OCI-M2 (cell line): Measurements from ENCODE around the gene DIP2A.
"Not testable (repeated sequence)": the region's sequence is repeated elsewhere in the genome, so short reads cannot be mapped to it uniquely, and the experiment has no call there.

ENCODE experiments used
- DNase-seq: peaks from one replicate; lab custom pipeline; 2025; ENCODE audit not compliant: unreplicated experiment; lab: John Stamatoyannopoulos, UW

The DIP2A gene

DNA sequence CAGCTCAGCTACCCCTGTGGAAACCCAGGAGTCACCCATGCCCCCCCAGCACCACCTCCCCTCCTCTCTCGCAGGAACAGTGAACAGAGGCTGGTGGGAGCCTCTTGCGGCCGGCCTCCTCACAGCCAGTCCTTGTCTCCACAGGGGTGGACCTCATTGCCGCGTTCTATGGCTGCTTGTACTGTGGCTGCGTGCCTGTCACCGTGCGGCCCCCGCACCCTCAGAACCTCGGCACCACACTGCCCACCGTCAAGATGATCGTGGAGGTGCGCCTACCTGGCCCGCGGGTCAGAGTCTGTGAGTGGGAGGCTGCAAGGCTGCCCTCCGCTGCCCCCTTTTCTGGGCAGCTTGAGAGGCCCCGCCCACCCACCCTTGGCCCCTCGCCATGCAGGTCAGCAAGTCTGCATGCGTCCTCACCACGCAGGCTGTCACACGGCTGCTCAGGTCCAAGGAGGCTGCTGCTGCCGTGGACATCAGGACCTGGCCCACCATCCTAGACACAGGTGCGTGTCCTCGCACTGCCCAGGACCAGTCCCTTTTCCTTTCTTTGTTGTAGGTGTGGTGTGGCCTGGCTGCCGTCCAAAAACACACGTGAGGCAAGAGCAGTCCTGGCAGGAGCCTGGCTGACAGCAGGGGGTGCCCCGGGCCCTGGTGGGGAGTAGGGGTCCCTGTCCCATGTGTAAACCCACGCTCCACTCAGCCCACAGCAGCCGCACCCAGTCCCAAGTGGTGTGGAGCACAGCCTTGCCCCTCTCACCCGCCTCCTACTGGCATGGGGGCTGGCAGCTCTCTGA, 95.9 kb downstream of the DIP2A start:
- DNase-seq = no peak

DNA sequence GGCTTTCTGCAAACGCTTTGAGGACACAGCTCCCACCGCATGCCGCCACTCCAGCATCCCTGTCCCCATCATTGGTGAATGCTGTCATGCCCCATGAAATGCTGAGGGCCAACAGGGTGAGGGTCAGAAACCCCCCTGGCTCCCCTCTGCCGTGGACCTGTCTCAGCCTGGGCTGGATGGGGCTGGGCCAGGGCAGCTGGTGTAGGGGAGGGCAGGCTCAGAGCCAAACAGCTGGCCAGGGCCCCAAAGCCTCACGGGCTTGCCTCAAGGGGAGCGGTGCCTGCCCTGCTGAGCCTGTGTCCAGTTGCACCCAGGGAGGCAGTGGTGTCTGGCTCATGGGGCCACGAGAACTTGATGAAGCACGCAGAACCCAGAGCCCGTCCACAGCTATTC, 96.5 kb downstream of the DIP2A start:
- no peak for DNase-seq

DNA sequence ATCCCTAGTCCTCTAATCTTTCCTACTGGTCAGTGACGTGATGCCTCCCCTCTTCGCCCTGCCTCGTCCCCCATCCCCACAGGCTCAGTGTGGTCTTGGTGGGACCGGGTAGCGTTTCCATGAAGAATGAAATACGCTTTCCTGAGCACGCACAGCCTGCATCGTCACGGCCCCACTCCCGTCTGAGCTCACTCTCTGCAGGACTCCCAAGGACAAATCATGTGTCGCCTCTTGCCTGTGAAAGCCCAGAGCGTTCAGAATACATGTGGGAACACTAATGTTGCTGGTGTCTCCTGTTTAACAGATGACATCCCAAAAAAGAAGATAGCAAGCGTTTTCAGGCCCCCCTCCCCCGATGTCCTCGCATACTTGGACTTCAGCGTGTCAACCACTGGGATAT, 97.0 kb downstream of the DIP2A start:
- no peak for DNase-seq

- no peak for DNase-seq
Measured at GRCh38 chr21:46556802-46557201, 98.1 kb downstream of the DIP2A start.

DNA sequence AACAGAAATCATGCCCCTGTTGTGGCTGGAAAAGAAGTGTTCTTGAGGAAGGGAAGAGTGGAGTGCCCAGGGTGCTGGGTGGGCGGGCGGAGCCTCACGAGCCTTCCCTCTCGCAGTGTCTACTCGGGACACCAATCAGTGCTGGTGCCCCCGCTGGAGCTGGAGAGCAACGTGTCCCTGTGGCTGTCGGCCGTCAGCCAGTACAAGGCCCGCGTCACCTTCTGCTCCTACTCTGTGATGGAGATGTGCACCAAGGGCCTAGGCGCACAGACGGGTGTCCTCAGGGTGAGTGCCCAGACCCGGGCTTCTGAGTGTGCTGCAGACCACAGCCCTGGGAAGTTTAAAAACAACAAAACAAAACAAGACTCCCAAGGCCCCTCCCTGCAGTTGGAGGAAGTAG, 98.8 kb downstream of the DIP2A start:
- no peak for DNase-seq

DNA sequence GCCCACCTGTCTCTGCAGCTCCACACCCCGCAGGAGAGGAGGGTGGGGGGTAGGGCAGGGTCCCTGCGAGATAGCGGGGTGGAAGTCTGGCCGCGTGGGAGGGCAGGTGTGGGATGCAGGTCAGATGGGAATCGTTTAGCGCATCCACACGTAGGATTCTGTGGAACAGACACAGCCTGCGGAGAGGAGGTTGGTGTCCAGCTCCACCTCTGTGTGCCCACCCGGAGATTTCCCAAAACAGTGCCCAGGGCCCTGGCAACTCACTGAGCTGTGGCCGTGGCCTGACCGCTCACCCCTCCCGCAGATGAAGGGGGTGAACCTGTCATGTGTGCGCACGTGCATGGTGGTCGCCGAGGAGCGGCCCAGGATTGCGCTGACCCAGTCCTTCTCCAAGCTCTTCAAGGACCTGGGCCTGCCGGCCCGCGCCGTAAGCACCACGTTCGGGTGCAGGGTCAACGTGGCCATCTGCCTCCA, 99.3 kb downstream of the DIP2A start:
- no peak for DNase-seq

- no peak for DNase-seq
Measured at GRCh38 chr21:46559291-46559983, 100.7 kb downstream of the DIP2A start.

DNA sequence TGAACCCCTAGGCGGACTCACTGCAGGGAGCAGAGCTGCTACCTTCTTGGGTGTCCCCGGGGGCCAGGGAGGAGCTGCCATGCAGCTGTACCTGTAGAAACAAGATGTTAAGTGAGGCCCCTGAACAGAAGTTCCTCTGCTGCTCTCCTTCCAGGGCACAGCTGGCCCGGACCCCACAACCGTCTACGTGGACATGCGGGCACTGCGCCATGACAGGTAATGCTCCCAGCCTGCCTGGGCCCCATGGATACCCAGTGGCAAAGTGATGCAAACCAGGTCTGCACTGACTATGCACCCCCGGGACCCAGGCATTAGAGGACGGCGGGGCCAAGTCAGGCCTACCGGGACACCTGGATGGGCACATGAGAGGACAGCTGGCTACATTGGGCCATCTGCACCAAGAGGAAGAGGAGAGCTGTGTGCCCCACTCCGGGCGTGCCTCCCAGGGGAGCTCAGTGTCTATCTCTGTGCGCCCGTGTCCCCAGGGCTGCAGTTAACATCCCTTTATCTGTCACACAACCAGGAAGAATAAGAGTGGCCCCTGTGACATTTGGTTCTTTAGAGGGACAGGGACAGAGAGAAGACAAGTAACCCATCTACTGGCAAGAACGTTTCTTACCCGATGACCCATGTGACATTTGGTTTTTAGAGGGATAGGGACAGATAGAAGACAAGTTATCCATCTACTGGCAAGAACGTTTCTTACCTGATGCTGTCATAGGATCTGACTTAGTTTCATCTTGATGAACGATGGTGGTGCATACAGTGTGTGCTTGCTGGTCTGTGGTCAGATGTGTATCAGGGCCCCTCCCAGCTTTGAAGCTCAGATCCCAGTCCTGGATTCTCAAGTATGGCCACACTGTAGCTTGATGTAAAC, 102.1 kb downstream of the DIP2A start:
- DNase-seq = no peak

GRCh38 chr21:46561445-46562090, 102.9 kb downstream of the DIP2A start:
- DNase-seq = no peak

GRCh38 chr21:46562472-46562871, 103.8 kb downstream of the DIP2A start:
- DNase-seq = no peak

- no peak for DNase-seq
Measured at GRCh38 chr21:46562964-46563607, 104.4 kb downstream of the DIP2A start.

DNA sequence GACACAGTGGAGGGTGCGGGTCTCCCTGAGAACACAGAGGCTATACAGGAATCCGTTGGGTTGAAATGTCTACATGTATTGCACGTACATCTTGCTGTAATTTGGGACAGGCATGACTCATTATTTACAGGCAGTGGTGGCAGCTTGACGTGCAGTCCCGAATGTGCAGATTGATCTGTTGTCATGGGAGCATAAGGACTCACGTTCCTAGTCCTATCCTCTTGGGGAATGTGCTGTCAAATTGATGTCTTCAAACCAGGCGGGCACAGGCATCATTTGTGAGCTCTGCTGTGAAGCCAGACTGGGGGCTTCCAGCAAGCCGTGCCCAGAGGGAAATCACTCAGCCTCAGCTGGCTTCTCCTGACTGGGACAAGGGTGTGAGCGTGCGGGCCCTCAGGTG, 105.7 kb downstream of the DIP2A start:
- no peak for DNase-seq

DNA sequence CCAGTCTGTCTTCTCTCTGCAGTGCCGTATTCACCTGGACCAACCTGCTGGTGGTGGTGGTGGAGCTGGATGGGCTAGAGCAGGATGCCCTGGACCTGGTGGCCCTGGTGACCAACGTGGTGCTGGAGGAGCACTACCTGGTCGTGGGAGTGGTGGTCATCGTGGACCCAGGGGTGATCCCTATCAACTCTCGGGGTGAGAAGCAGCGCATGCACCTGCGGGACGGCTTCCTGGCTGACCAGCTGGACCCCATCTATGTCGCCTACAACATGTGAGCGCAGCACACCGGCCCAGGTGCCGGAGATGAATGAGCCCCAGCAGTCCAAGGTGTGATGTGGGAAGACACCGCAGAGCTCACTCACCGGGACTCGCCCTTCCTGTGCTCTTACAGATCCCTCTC, 108.7 kb downstream of the DIP2A start:
- no peak for DNase-seq

DNA sequence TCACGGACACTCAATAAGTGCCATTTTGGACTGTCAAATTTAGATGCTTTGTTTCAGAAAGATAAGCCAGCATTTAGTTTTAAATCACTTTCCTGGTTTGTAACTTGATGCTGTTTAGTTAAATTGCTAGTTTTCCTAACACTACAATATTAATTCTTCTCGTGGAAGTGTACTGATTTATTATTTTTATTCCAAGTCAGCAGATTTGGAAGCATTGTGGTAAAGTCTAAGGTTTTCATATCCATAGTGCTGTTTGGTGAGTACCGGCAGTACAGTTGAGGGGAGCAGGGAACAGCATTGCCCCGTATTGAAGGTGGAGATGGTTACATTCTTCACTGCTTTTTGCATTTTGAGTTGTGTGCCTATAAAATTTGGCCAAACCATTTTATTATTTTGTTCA, 109.9 kb downstream of the DIP2A start:
- no peak for DNase-seq

- DNase-seq = no peak
Measured at GRCh38 chr21:46569081-46569480, 110.4 kb downstream of the DIP2A start.

DNA sequence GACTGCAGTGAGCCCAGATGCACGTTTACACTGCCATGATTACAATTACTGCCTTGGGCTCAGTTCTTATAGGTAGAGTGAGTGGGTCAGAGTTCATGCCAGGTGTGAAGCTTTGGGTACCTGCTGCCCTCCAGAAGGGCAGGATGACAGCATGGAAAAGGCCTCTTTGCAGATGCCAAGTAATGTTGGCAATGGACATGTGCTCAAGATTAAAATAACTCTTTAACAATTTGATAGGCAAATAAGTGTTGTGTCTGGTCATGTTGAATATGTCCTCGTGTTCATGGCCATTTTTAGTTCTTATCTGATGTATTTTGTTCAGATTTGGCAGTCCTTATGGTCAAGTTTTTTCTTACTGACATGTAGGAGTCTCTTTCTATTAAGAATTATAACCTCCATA, 111.4 kb downstream of the DIP2A start:
- DNase-seq = no peak

DNA sequence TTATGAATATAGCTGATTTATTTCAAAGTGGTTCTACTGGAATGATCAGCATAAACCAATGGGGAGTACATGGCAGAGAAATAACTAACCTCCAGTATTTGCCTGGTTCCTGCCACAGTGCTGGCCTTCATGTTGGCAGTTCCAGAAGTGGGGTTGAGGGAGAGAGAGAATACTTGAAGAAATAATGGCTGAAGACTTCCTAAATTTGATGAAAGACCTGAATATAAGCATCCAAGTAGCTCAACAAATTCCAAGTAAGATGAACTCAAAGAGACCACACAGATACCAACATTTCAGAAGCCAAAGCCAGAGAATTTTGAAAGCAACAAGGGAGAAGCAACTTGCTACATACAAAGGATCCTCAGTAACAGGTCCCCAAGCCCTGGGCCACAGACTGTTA, 111.9 kb downstream of the DIP2A start:
- DNase-seq = no peak

DNA sequence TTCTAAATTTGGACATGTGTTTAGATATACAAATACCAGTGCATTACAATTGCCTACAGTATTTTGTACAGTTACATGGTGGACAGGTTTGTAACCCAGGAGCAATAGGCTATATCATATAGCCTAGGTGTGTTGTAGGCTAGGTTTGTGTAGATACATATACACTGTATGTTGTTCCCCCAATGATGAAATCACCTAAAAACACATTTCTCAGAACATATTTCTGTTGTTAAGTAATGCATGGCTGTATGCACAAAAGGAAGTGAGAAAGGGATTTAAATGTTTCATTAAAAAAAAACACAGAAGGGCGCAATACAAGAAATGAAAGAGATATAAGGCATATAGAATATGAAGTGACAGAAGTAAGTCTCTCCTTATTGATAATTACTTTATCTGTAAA, 114.2 kb downstream of the DIP2A start:
- no peak for DNase-seq

GRCh38 chr21:46577786-46578185, 119.1 kb downstream of the DIP2A start:
- not testable (repeated sequence) for DNase-seq

DNA sequence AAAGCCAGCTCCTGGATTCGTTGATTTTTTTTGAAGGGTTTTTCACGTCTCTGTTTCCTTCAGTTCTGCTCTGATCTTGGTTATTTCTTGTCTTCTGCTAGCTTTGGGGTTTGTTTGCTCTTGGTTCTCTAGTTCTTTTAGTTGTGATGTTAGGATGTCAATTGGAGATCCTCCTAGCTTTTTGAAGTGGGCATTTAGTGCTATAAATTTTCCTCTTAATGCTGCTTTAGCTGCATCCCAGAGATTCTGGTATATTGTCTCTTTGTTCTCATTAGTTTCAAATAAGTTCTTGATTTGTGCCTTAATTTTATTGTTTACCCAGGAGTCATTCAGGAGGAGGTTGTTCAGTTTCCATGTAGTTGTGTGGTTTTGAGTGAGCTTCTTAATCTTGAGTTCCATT, 120.7 kb downstream of the DIP2A start:
- DNase-seq = not testable (repeated sequence)
